ENCODE measurements around the gene RNU6-9.

GRCh38 chr19:861141-861755 is 32.0 kb upstream of the RNU6-9 start:
- TF ChIP-seq EP300 (IDR thresholded peaks at IDR 0.05): no peak
- TF ChIP-seq POLR2A (IDR thresholded peaks at IDR 0.05): no peak
- TF ChIP-seq CTCF (IDR thresholded peaks at IDR 0.05): no peak

Measured in tibial nerve (tissue), 4 donors.